Measurements from ENCODE around the gene EPO.
"Not testable (repeated sequence)": the region's sequence is repeated elsewhere in the genome, so short reads cannot be mapped to it uniquely, and the experiment has no call there.

EPO gene

GRCh38 chr7:100683659-100684533 lies 36.4 kb upstream of the EPO start:
- DNase-seq, result no peak

- DNase-seq, result no peak
These were observed 35.7 kb upstream of the EPO start for GRCh38 chr7:100684534-100685042.

- no peak for DNase-seq
These were observed 35.1 kb upstream of the EPO start for GRCh38 chr7:100685049-100685605.

GRCh38 chr7:100685631-100686145 lies 34.6 kb upstream of the EPO start:
- no peak for DNase-seq

- no peak for DNase-seq
These were observed 34.0 kb upstream of the EPO start for GRCh38 chr7:100686201-100686821.

GRCh38 chr7:100686822-100687211 lies 33.5 kb upstream of the EPO start:
- DNase-seq, result no peak

- DNase-seq, result no peak
These were observed 33.0 kb upstream of the EPO start for GRCh38 chr7:100687261-100687660.

GRCh38 chr7:100687751-100688300 lies 32.4 kb upstream of the EPO start:
- no peak for DNase-seq

GRCh38 chr7:100688326-100688860 lies 31.9 kb upstream of the EPO start:
- DNase-seq, result no peak

GRCh38 chr7:100689230-100690135 lies 30.8 kb upstream of the EPO start:
- DNase-seq, result no peak

GRCh38 chr7:100691676-100692577 lies 28.3 kb upstream of the EPO start:
- peak; percentile 51 for DNase-seq

- DNase-seq, result no peak
These were observed 27.7 kb upstream of the EPO start for GRCh38 chr7:100692578-100692961.

- DNase-seq, result no peak
These were observed 26.8 kb upstream of the EPO start for GRCh38 chr7:100693312-100694097.

- DNase-seq, result no peak
These were observed 26.0 kb upstream of the EPO start, which contains the start of gene GIGYF1 for GRCh38 chr7:100694098-100694745. GIGYF1 (minus strand) TSS chr7:100694250; CDS start chr7:100688238, 6,012 bp downstream.

- DNase-seq, result no peak
These were observed 24.1 kb upstream of the EPO start for GRCh38 chr7:100696123-100696521.

- DNase-seq, result no peak
These were observed 21.2 kb upstream of the EPO start for GRCh38 chr7:100699018-100699417.

- not testable (repeated sequence) for DNase-seq
These were observed 19.2 kb upstream of the EPO start for GRCh38 chr7:100701089-100701488.

- DNase-seq, result peak; percentile 38
These were observed 14.9 kb upstream of the EPO start for GRCh38 chr7:100705320-100705752.

All from DMS 273 treated with DMSO at 0.1 percent for 48 hours (cell line).